ENCODE measurements around the gene LY6G5C. TPM values are rescaled to one million over a fixed set of nuclear protein-coding genes. Genes with fewer than 3 reads are reported as not detected.

Gene LY6G5C
- total and polyA plus RNA-seq, 2 donors (not counting 1 experiment from before 2014, with no cell fraction given) = 0.76 to 3.4 TPM

DNA sequence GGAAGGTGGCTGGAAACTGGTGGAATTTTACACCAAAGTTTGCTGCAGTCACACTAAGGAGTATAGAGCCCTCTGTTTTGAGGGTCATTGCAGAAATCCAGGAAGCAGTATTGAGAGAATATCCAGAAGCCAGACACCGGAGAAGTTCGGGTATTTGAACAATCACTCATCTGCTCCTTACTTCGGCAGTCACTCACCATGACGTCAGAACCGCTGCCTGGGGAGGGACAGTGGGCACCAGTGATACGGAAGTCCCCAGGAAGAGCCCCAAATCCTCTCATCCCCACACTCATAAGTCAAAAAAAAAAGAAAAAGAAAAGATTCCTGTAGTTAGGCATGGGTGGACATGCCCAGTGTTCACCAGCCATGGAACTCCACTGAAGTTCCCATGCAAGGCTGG is 4.0 kb downstream of the LY6G5C start:
- POLR2A ChIA-PET = no interaction called here

DNA sequence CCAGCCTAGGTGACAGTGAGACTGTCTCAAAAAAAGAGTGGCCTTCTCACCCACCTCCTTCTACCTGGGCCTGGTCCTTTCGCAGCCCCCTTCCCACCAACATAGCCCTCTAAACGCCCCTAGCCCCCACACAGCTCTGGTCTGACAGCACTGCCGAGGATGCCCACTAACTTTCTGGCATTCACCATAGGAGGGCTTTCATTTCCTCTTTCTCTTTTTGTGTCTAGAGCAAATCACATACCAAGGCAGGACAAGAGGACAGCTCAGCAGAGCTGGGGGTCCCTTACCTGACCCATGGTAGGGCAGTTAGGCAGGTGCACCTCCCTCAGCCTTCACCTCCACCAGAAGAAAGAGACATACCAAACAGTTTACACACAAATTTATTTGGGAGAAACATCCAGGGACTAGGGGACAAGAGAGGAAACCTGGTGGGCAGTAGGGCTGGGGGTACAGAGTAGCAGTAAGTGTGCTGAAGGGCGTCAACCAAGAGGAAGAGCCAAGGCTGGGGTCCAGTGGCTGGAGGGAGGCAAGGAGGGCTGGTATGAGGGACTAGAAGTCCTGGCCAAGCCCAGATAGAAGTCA is 4.5 kb downstream of the LY6G5C start:
- H3K27ac ChIP-seq (ENCODE audit: low read length in 2 of 2) = no peak overlapping the region
- CTCF ChIA-PET = interaction anchor here (1.3 kb wide), 1 partner anchor 53 kb away, joined by 4 read pairs; the partner anchor contains the start of gene DDAH2
- Mint-ChIP-seq H3K4me1 (peaks cover 34% of the 10 kb centered on the region), H3K4me3 (no peak overlapping the region), H3K27ac (peak overlapping the region; percentile 65), H3K9me3 (ENCODE audit: insufficient read depth) (no peaks in the 10 kb centered on the region), H3K27me3 (no peaks in the 10 kb centered on the region)
- H4K20me1 ChIP-seq (ENCODE audit: control insufficient read depth, insufficient read depth, low read length, poor library complexity, severe bottlenecking) = no peaks in the 10 kb centered on the region
- H3K4me2 ChIP-seq (replicated peaks; ENCODE audit: low read depth, low read length, poor library complexity, severe bottlenecking) = peak overlapping the region; percentile 41
- no peak overlapping the region for H3K4me3 ChIP-seq (ENCODE audit: control extremely low read depth in 1 of 5, extremely low read depth in 1 of 5, insufficient read depth in 1 of 5, low read depth in 2 of 5, low read length in 4 of 5)
- peaks cover 11 to 24% of the 10 kb centered on the region in 2 donors for H3K4me1 ChIP-seq (ENCODE audit: control insufficient read depth in 2 of 2, insufficient read depth in 2 of 2, low read length in 2 of 2)
- H3K9ac ChIP-seq (ENCODE audit: low read length) = no peak overlapping the region
- H3K36me3 ChIP-seq (replicated peaks in 1 of 2; ENCODE audit: control extremely low read depth in 1 of 2, control insufficient read depth in 1 of 2, extremely low read depth in 1 of 2, insufficient read depth in 2 of 2, low read length in 1 of 2) = peaks cover 5 to 11% of the 10 kb centered on the region in 2 experiments
- POLR2A ChIA-PET = interaction anchor here (0.5 kb wide), 2 partner anchors 211 to 1182 kb away, joined by 3 read pairs; no protein-coding TSS in a partner anchor
- DNase-seq (peak; percentile 47), ATAC-seq (ENCODE audit: low read depth) (no peak)
- H2AFZ ChIP-seq (ENCODE audit: insufficient read depth, low read depth, low read length, poor library complexity, severe bottlenecking) = peak overlapping the region; percentile 18
- TF ChIP-seq, protein P1, sequence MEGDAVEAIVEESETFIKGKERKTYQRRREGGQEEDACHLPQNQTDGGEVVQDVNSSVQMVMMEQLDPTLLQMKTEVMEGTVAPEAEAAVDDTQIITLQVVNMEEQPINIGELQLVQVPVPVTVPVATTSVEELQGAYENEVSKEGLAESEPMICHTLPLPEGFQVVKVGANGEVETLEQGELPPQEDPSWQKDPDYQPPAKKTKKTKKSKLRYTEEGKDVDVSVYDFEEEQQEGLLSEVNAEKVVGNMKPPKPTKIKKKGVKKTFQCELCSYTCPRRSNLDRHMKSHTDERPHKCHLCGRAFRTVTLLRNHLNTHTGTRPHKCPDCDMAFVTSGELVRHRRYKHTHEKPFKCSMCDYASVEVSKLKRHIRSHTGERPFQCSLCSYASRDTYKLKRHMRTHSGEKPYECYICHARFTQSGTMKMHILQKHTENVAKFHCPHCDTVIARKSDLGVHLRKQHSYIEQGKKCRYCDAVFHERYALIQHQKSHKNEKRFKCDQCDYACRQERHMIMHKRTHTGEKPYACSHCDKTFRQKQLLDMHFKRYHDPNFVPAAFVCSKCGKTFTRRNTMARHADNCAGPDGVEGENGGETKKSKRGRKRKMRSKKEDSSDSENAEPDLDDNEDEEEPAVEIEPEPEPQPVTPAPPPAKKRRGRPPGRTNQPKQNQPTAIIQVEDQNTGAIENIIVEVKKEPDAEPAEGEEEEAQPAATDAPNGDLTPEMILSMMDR (IDR thresholded peaks at IDR 0.05) = no peak
- TF ChIP-seq EZH2 (IDR thresholded peaks at IDR 0.05; ENCODE audit: borderline replicate concordance, insufficient read depth, low read depth, low read length, poor library complexity, severe bottlenecking) = no peak
- no peaks in the 10 kb centered on the region for H3K9me3 ChIP-seq (ENCODE audit: control extremely low read depth in 1 of 3, control insufficient read depth in 2 of 3, insufficient read depth in 1 of 3, low read length in 2 of 3)
- WGBS (ENCODE audit: insufficient coverage) = 62% methylated on average over 4 of the region's 4 CpGs
- no peaks in the 10 kb centered on the region for H3K79me2 ChIP-seq (ENCODE audit: control insufficient read depth, insufficient read depth, low read length)
- intact Hi-C loops (cut with micrococcal nuclease) = no loop called here
- no peaks in the 10 kb centered on the region for H3K27me3 ChIP-seq (replicated peaks in 1 of 4; ENCODE audit: control extremely low read depth in 1 of 4, control insufficient read depth in 3 of 4, insufficient read depth in 4 of 4, low read length in 3 of 4)

More for the DNA sequence above, 4.0 kb downstream of the LY6G5C start:
- Histone ChIP-seq H3K79me2 (ENCODE audit: control insufficient read depth, insufficient read depth, low read length) (no peaks in the 10 kb centered on the region), H3K9ac (ENCODE audit: low read length) (no peak overlapping the region), H3K36me3 (replicated peaks in 1 of 2; ENCODE audit: control extremely low read depth in 1 of 2, control insufficient read depth in 1 of 2, extremely low read depth in 1 of 2, insufficient read depth in 2 of 2, low read length in 1 of 2) (peaks cover 5 to 7% of the 10 kb centered on the region in 2 experiments), H3K9me3 (ENCODE audit: control extremely low read depth in 1 of 3, control insufficient read depth in 2 of 3, insufficient read depth in 1 of 3, low read length in 2 of 3) (no peaks in the 10 kb centered on the region), H3K4me3 (ENCODE audit: control extremely low read depth in 1 of 5, extremely low read depth in 1 of 5, insufficient read depth in 1 of 5, low read depth in 2 of 5, low read length in 4 of 5) (no peak overlapping the region), H2AFZ (ENCODE audit: insufficient read depth, low read depth, low read length, poor library complexity, severe bottlenecking) (no peak overlapping the region), H4K20me1 (ENCODE audit: control insufficient read depth, insufficient read depth, low read length, poor library complexity, severe bottlenecking) (no peaks in the 10 kb centered on the region), H3K27ac (ENCODE audit: low read length in 2 of 2) (no peak overlapping the region), H3K4me1 (ENCODE audit: control insufficient read depth in 2 of 2, insufficient read depth in 2 of 2, low read length in 2 of 2) (peaks cover 15 to 29% of the 10 kb centered on the region in 2 donors), H3K27me3 (replicated peaks in 1 of 4; ENCODE audit: control extremely low read depth in 1 of 4, control insufficient read depth in 3 of 4, insufficient read depth in 4 of 4, low read length in 3 of 4) (no peaks in the 10 kb centered on the region), H3K4me2 (replicated peaks; ENCODE audit: low read depth, low read length, poor library complexity, severe bottlenecking) (no peak overlapping the region)
- no peak overlapping the region for H3K27ac Mint-ChIP-seq
- CTCF ChIA-PET = interaction anchor here (1.6 to 3.3 kb wide), 2 partner anchors 126 to 187 kb away, joined by 7 to 11 read pairs; no protein-coding TSS in a partner anchor
- peaks cover 39% of the 10 kb centered on the region for H3K4me1 Mint-ChIP-seq
- H3K9me3 Mint-ChIP-seq (ENCODE audit: insufficient read depth) = no peaks in the 10 kb centered on the region
- no peak overlapping the region for H3K4me3 Mint-ChIP-seq
- TF ChIP-seq, protein P1 (IDR thresholded peaks at IDR 0.05) = no peak
- no peak for TF ChIP-seq EZH2 (IDR thresholded peaks at IDR 0.05; ENCODE audit: borderline replicate concordance, insufficient read depth, low read depth, low read length, poor library complexity, severe bottlenecking)
- ATAC-seq (ENCODE audit: low read depth) (no peak), DNase-seq (no peak)
- intact Hi-C loops (cut with micrococcal nuclease) = no loop called here
- H3K27me3 Mint-ChIP-seq = no peaks in the 10 kb centered on the region
- 92% methylated on average over 2 of the region's 6 CpGs for WGBS (ENCODE audit: insufficient coverage)

Measured in B cell (primary cell).